ENCODE results near the gene GALNT2. TPM values are rescaled to one million over a fixed set of nuclear protein-coding genes. Genes with fewer than 3 reads are reported as not detected.

Gene GALNT2
- total and polyA plus RNA-seq, 10 of the 15 experiments (the other 5 are each of a cell fraction or from before 2014, with no cell fraction given) = 0.52 to 27.7 (median 16.3) TPM

DNA sequence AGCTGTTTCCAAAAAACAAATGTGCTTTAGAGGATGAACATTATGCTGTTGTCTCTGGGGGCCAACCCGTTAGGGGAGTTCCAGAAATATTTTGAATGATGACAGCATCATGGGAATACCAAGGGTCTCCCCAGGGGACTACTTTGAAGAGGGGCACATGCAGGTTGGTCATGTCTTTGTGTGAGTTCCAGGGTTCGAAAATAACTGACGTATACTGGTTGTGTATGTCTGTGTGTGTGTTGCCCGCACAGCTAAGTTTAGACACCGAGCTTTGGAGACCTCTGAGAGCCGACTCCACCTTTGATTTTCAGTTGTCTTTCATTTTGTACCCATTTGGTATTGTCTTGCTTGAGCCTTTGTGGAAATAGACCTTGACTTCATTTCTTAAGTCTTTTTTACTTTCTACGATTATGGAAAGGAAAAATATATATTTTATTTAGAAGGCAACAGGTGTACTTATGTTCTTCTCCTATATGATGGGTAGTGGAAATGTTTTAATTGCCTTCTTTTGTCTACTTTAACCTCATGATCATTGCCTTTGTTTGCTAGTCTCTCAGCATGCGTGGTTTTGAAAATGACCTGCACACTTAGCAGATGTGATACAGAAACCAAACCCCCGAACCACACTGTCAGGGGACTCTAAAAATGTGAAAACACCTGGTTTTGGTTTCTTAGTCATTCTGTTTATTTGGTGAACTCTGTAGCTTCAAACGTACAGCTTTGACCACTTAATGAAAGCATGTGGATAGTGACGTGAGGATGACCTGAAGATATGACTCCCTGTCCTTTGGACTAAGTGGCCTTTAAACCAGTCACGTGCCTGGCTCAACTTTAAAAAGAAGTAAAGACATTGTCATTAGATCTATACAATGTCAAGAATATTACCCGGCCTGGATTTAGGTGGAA is 56.5 kb downstream of the GALNT2 start (continued):
- TF ChIP-seq SMARCA5 (IDR thresholded peaks at IDR 0.05) (0 out of 2 replicates have a peak, but pooled peaks have one; percentile 4), GATAD2B (conservative IDR thresholded peaks at IDR 0.05; ENCODE audit: low read depth) (peak; percentile 56), FOS (IDR thresholded peaks at IDR 0.05; ENCODE audit: borderline replicate concordance, extremely low read depth, insufficient read length) (no peak), POLR2AphosphoS2 (IDR thresholded peaks at IDR 0.05; ENCODE audit: low read depth, low read length) (no peak), IKZF2 (IDR thresholded peaks at IDR 0.05) (peak; percentile 75 to 76), ZNF384 (IDR thresholded peaks at IDR 0.05; ENCODE audit: borderline replicate concordance, low read depth, low read length) (no peak), MYB (IDR thresholded peaks at IDR 0.05; ENCODE audit: borderline replicate concordance, low read depth, low read length) (peak; percentile 82)
- TF ChIP-seq, protein P1, sequence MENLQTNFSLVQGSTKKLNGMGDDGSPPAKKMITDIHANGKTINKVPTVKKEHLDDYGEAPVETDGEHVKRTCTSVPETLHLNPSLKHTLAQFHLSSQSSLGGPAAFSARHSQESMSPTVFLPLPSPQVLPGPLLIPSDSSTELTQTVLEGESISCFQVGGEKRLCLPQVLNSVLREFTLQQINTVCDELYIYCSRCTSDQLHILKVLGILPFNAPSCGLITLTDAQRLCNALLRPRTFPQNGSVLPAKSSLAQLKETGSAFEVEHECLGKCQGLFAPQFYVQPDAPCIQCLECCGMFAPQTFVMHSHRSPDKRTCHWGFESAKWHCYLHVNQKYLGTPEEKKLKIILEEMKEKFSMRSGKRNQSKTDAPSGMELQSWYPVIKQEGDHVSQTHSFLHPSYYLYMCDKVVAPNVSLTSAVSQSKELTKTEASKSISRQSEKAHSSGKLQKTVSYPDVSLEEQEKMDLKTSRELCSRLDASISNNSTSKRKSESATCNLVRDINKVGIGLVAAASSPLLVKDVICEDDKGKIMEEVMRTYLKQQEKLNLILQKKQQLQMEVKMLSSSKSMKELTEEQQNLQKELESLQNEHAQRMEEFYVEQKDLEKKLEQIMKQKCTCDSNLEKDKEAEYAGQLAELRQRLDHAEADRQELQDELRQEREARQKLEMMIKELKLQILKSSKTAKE (IDR thresholded peaks at IDR 0.05; ENCODE audit: low read depth, poor library complexity, severe bottlenecking) = peak; percentile 95
